Stimulated activated CD4-positive, alpha-beta T cell treated with anti-CD3 and anti-CD28 coated beads, Interleukin-2, amount 100 ng/mL, for 4 hours (primary cell): ENCODE data around the gene POTEJ.
"Not testable (repeated sequence)": the region's sequence is repeated elsewhere in the genome, so short reads cannot be mapped to it uniquely, and the experiment has no call there.

Source experiments
- DNase-seq: peaks from one replicate; pipeline ENCODE4 v3.0.0-alpha.2; 2020; ENCODE audit warnings: low read depth

POTEJ gene

DNA sequence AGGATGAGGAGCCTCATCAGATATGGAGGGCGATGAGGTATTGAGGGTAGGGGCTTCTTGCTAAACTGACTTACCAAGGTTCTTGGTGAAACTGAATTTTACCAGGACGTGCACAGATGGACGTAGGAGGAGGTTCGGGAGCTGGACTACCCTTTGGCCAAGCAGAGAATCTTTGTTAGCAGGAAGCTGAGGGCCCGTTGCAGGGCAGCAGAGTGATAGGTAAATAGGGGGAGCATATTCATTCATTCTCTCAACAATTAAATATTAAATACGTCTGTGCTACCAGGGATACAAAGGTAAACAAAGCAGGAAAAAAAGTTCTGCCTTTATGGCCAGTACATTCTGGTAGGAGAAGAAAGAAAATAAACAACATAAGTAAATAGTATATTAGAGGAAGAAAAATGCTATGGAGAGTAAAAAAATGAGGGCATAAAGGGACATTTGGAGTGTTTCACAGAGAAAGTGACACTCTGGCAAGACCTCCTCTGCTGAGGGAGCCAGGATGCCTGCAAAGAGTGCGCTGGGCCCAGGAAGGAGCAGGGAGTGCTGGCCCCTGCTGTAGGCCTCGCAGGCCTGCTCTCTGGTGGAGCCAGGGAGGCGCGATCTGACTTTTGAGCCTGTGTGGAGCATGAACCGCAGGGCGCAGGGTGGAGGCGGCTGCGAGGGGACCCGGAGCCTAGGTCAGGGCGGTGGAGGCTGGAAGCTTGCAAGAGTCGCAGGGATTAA is 2.8 kb upstream of the POTEJ start:
- not testable (repeated sequence) for DNase-seq

DNA sequence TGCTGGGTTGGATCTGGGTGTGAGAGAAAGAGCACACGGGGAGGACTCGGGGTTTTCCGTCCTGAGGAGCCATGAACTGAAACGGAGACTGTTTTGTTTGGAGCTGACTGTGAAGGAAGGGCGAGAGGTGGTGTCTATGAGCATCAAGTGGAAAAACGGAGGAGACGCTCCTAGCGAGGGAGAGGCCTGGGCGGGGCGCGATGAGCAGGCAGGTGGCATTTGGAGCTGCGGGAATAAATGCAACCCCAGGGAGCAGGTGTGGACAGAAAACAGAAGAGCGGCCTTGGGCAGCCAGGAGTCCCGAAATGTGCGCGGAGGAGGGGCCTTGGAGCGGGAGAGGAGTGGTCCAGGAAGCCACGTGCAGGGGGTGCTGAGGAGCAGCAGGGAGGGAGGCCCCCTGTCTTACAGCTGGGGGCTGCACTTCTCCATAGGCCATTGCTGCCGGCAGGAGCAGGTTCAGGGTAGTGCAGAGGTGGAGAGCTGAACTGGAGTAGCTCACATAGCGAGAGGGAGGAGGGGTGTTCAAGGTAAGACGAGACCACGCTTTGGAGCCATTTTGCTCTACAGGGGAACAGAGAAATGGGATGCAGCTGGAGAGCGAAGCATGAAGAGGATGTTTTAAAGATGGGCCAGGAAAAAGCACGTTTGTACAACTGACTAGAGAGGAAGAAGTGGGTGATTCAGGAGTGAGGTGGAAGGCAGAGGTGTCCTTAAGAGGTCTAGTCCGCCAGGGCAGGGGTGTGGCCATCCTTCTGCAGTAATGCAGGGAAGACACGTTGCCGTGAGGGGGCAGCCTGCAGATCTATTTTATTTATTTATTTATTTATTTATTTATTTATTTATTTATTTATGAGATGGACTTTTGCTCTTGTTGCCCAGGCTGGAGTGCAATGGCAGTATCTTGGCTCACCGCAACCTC is 2.0 kb upstream of the POTEJ start:
- not testable (repeated sequence) for DNase-seq

- not testable (repeated sequence) for DNase-seq
These were observed 754 bp upstream of the POTEJ start for GRCh38 chr2:130610486-130610885.

- not testable (repeated sequence) for DNase-seq
These were observed 17.7 kb downstream of the POTEJ start for GRCh38 chr2:130628784-130629475.

- DNase-seq = not testable (repeated sequence)
These were observed 27.7 kb downstream of the POTEJ start for GRCh38 chr2:130638973-130639372.

- DNase-seq = not testable (repeated sequence)
These were observed 30.4 kb downstream of the POTEJ start for GRCh38 chr2:130641688-130642087.

DNA sequence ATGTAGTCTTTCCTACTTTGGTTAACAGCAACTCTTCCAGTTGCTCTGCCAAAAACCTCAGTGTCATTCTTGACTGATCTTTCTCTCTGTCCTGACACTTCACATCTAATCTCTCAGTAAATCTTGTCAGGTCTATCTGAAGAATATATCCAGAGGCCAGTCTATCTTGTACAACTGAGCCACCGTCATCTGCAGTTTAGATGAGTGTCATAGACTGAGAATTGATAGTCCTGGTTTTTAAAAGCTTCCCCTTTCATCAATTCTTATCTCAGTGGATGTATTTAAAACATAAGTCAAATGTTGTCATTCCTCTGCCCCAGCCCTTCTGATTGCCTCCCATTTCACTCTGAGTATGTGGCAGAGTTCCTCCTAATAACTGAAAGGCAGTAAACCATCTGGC is 38.0 kb downstream of the POTEJ start:
- DNase-seq = not testable (repeated sequence)

DNA sequence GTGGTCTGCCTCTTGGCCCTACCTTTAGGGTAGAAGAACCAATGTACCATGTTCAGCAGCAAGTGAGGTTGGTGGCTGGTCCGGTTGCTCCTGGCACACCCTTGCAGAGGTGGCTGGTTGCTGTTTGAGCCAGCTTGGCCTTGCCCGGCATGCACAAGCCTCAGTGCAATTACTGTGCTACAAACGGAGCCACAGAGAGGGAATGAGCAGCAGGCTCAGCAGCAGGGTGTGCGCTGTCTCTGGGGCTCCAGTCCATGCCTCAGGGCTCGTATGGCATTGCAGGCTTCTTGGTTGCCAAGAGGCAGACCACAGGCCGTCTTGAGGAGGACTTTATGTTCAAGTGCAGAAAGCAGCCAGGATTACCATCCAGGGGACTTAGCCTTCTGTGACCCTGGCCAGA is 53.3 kb downstream of the POTEJ start:
- DNase-seq = not testable (repeated sequence)

DNA sequence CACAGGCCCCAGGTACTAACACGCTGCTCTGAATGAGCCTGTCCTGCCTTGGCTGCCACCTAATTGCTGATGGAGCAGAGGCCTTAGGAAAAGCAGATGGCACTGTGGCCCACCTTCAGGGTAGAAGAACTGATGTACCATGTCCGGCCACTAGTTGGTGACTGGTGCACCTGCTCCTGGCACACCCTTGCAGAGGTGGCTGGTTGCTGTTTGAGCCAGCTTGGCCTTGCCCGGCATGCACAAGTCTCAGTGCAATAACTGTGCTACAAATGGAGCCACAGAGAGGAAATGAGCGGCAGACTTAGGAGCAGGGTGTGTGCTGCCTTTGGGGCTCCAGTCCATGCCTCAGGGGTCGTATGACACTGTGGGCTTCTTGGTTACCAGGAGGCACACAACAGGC is 54.4 kb downstream of the POTEJ start:
- DNase-seq = not testable (repeated sequence)

- DNase-seq = not testable (repeated sequence)
These were observed 56.3 kb downstream of the POTEJ start for GRCh38 chr2:130667516-130667915.

DNA sequence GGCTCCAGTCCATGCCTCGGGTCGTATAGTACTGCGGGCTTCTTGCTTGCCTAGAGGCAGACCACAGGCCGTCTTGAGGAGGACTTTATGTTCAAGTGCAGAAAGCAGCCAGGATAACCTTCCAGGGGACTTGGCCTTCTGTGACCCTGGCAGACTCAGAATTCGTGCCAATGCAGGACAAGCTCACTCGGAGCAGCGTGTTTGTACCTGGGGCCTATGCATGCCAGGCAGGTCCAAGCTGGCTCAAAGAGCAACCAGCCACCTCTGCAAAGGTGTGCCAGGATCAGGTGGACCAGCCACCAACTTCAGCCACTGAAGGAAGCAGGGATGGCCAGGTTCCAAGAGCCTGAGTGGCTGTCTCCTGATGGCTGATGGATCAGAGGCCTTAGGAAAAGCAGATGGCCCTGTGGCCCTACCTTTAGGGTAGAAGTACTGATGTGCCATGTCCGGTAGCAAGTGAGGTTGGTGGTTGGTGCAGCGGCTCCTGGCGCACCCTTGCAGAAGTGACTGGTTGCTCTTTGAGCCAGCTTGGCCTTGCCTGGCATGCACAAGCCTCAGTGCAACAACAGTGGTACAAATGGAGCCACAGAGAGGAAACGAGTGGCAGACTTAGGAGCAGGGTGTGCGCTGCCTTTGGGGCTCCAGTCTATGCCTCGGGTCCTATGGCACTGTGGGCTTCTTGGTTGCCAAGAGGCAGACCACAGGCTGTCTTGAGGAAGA is 58.9 kb downstream of the POTEJ start:
- not testable (repeated sequence) for DNase-seq

- DNase-seq = not testable (repeated sequence)
These were observed 81.0 kb downstream of the POTEJ start for GRCh38 chr2:130692041-130692770.

DNA sequence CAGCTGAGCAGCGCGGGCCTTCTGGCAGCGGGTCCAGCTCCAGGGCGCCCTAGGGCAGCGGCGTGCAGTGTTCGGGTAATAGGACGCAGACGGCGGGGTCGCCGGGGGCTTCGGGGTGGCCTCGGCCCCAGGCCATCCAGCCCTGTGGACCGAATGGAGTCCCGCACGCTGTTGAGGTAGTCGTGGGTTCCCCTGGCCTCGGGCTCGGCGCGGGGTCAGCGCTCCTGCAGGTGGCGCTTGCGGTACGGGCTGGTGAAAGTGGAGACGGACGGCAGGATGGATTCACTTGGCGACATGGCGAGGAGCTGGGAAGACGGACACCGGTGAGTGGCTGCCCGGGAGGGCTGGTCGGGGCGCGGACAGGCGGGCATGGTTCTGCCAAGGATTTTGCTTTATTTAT is 82.2 kb downstream of the POTEJ start:
- not testable (repeated sequence) for DNase-seq

DNA sequence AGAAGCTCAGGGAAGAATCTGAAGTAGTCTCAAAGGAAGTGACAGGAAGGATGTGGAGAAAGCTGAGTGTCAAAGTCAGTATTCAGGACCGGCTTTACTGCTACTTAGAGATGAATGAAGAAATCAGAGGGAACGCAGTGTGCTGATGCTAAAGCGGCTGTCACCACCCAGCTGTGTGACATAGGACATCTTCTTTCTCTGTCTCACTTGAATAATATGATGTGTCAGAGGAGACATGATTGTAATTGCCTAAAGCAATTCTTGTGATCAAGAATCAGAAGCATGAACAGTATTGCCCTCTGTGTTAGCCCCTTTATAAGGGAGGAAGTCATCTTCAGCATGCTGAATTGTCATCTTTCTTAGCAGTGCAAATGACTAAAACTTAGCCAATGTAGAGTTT is 92.0 kb downstream of the POTEJ start:
- DNase-seq = not testable (repeated sequence)
